ENCODE measurements around the gene GOLGA6C. TPM values are rescaled to one million over a fixed set of nuclear protein-coding genes. Genes with fewer than 3 reads are reported as not detected.
"Not testable (repeated sequence)": the region's sequence is repeated elsewhere in the genome, so short reads cannot be mapped to it uniquely, and the experiment has no call there.

GOLGA6C gene
- total RNA-seq, 1 donor from 2014 or later: not detected

DNA sequence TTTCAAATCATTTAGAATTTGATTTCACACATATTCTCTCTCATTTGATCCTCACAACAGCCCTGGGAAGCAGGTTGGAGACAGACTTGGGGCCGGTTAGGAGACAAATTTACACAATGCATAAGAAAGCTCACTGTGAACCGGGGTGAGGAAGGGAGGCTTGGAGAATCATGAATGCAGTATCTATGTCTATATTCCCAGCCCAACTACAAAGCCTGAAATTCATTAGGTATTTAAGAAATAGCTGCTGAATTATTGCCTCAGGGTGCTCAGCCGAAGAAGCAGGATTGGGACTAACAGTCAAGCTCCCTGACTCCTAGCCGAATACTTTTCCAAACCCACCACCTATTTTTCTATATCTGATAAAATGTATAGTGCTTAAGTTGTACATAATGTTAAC is 8.4 kb upstream of the GOLGA6C start:
- Histone ChIP-seq H3K36me3 (ENCODE audit: control insufficient read depth, insufficient read depth, low read length) (no peaks in the 10 kb centered on the region), H3K27me3 (ENCODE audit: control insufficient read depth, insufficient read depth, low read length) (peaks cover 9% of the 10 kb centered on the region), H3K4me3 (ENCODE audit: low read depth, low read length) (no peak overlapping the region)
- no peak for DNase-seq (ENCODE audit: low read depth)
- TF ChIP-seq, protein P1, sequence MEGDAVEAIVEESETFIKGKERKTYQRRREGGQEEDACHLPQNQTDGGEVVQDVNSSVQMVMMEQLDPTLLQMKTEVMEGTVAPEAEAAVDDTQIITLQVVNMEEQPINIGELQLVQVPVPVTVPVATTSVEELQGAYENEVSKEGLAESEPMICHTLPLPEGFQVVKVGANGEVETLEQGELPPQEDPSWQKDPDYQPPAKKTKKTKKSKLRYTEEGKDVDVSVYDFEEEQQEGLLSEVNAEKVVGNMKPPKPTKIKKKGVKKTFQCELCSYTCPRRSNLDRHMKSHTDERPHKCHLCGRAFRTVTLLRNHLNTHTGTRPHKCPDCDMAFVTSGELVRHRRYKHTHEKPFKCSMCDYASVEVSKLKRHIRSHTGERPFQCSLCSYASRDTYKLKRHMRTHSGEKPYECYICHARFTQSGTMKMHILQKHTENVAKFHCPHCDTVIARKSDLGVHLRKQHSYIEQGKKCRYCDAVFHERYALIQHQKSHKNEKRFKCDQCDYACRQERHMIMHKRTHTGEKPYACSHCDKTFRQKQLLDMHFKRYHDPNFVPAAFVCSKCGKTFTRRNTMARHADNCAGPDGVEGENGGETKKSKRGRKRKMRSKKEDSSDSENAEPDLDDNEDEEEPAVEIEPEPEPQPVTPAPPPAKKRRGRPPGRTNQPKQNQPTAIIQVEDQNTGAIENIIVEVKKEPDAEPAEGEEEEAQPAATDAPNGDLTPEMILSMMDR (IDR thresholded peaks at IDR 0.05; ENCODE audit: insufficient read depth, low read length, poor library complexity, severe bottlenecking): no peak

DNA sequence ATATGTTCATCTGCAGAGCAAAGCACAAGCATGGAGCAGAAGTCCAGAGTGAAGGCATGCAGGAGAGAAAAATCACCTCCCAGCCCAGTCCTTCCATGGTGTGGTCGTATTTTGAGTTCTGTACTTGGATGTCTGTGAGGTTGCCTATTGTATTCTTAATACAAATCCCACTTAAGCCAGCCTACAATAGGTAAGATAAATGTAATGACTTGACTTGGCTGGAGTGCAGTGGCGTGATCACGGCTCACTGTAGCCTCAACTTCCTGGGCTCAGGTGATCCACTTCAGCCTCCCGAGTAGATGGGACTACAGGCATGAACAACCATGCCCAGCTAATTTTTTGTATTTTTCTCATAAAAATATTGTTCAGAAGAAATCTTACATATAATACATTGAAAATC is 6.8 kb upstream of the GOLGA6C start:
- not testable (repeated sequence) for H3K27me3 ChIP-seq (ENCODE audit: control insufficient read depth, insufficient read depth, low read length); DNase-seq (ENCODE audit: low read depth); H3K36me3 ChIP-seq (ENCODE audit: control insufficient read depth, insufficient read depth, low read length); H3K4me3 ChIP-seq (ENCODE audit: low read depth, low read length)

DNA sequence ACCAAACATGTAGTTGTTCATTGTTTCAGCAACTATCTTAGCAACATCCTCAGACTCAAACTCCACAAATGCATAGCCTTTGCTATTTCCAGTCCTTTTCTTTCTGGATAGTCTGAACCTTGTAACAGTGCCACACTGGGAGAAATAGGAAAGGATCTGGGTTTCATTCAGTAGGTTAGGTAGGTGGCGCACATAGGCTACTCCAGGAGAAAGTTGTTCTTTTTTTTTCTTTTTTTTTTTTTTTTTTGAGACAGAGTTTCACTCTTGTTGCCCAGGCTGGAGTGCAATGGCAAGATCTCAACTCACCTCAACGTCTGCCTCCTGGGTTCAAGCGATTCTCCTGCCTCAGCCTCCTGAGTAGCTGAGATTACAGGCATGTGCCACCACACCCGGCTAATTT is 5.8 kb upstream of the GOLGA6C start:
- not testable (repeated sequence) for H3K36me3 ChIP-seq (ENCODE audit: control insufficient read depth, insufficient read depth, low read length); H3K4me3 ChIP-seq (ENCODE audit: low read depth, low read length); H3K27me3 ChIP-seq (ENCODE audit: control insufficient read depth, insufficient read depth, low read length); DNase-seq (ENCODE audit: low read depth)

DNA sequence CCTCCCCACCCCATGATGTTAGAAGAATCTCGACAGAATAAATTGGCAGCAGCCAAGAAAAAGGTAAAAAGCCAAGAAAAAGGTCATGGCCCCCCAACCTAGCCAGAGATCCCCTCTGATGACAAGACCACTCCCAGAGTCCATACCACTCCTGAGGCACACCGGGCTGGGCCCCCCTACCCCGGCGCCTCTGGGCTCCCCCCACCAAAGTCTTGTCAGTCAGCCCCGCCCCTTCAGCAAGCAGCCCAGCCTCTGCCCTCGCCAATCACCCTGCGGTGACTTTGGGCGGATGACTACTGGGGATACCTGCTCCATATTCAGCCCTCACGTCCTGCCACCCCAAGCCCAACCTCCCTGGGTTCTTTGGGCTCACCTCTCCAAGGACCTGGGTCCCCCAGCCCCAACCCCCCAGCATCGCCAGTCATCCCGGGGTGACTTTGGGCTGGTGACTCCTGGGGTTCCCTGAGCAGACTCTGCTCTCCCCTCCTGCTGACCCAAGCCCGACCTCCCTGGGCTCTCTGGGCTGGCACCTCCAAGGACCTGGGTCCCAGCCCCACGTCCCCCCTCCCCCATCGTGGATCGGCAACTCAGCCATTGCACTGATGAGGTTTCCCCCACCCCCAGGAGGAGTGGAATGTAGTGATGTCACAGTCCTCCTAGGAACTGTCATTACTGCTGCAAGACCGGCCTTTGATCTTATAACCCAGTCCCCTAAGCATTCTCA is 648 bp downstream of the GOLGA6C start:
- H3K4me3 ChIP-seq (ENCODE audit: low read depth, low read length); H3K36me3 ChIP-seq (ENCODE audit: control insufficient read depth, insufficient read depth, low read length); DNase-seq (ENCODE audit: low read depth); H3K27me3 ChIP-seq (ENCODE audit: control insufficient read depth, insufficient read depth, low read length): not testable (repeated sequence)

GRCh38 chr15:75259873-75260272 is 1.7 kb downstream of the GOLGA6C start:
- DNase-seq (ENCODE audit: low read depth); H3K36me3 ChIP-seq (ENCODE audit: control insufficient read depth, insufficient read depth, low read length); H3K4me3 ChIP-seq (ENCODE audit: low read depth, low read length); H3K27me3 ChIP-seq (ENCODE audit: control insufficient read depth, insufficient read depth, low read length): not testable (repeated sequence)

- not testable (repeated sequence) for DNase-seq (ENCODE audit: low read depth); H3K4me3 ChIP-seq (ENCODE audit: low read depth, low read length); H3K36me3 ChIP-seq (ENCODE audit: control insufficient read depth, insufficient read depth, low read length); H3K27me3 ChIP-seq (ENCODE audit: control insufficient read depth, insufficient read depth, low read length)
These were observed 15.7 kb downstream of the GOLGA6C start for GRCh38 chr15:75273751-75274359.

DNA sequence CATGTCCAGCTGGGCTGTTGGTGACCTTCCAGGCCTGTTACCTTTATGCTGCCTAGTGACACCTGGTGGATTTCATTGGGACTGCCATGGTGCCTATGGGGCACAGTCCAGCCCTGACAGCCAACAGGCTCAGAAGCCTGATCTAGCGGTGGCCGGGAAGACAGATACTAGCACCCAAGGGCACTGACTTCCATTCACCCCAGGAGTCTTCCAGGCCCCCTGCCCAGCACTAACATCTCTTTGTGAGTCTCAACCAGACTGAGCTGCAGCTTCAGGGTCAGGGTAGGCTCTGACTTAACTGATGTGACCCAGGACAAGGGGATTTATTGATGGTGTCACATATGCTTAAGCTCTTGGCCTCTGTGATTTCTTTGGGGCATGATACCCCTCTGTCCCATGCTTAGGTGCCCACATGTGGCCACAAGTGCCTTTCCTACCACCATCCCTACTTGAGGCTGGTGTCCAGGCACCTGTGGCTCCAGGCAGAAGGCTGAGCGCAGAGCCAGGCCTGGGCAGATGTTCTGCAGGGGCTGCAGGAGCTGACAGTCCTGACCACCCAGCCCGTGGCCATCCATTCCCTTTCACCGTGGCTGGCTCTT is 16.5 kb downstream of the GOLGA6C start:
- not testable (repeated sequence) for H3K4me3 ChIP-seq (ENCODE audit: low read depth, low read length); H3K27me3 ChIP-seq (ENCODE audit: control insufficient read depth, insufficient read depth, low read length); DNase-seq (ENCODE audit: low read depth); H3K36me3 ChIP-seq (ENCODE audit: control insufficient read depth, insufficient read depth, low read length)

GRCh38 chr15:75275617-75276016 is 17.5 kb downstream of the GOLGA6C start:
- not testable (repeated sequence) for H3K36me3 ChIP-seq (ENCODE audit: control insufficient read depth, insufficient read depth, low read length); H3K4me3 ChIP-seq (ENCODE audit: low read depth, low read length); H3K27me3 ChIP-seq (ENCODE audit: control insufficient read depth, insufficient read depth, low read length); DNase-seq (ENCODE audit: low read depth)

DNA sequence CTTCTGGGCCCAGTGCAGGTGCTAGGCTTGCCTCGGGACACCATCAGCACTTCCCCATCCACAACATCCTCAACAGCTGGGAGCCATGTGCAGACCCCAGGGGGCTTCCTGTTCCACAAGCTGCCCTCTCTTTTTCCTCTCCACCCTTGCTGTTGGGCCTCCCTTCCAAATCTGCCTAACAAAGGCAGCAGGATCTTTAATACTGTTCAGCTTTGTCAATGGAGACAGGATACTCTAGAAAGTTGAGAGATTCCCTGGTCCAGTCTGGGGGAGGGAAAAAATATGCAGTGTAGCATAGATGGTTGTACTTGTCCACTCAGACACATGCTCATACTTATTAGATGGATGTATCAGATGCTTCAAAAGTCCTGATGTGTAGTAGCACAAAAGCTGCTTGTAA is 20.4 kb downstream of the GOLGA6C start:
- not testable (repeated sequence) for H3K4me3 ChIP-seq (ENCODE audit: low read depth, low read length); H3K27me3 ChIP-seq (ENCODE audit: control insufficient read depth, insufficient read depth, low read length)

DNA sequence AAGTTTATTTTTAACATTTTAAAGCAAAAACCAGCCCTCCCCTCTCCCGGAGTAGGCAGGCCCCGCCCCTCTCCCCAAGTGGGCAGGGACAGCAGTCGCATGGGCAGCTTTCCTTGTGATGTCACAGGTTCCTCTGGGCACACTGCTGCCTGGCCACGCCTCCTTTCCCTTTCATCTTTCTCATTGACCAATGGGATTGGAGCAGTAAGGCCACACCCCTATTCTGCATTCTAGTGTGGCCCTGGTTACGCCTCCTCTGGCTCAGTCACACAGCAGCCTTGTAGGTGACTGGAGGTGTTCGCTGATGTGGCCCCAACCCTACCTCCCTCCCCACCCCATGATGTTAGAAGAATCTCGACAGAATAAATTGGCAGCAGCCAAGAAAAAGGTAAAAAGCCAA is 24.4 kb downstream of the GOLGA6C start, which contains the start of gene GOLGA6D:
Gene GOLGA6D, plus strand, starts transcription at position 264 of the 400 bp plus-strand sequence. Its CDS starts 41 bp downstream, at position 305.
- not testable (repeated sequence) for H3K27me3 ChIP-seq (ENCODE audit: control insufficient read depth, insufficient read depth, low read length); H3K4me3 ChIP-seq (ENCODE audit: low read depth, low read length); H3K36me3 ChIP-seq (ENCODE audit: control insufficient read depth, insufficient read depth, low read length); DNase-seq (ENCODE audit: low read depth)

More for the DNA sequence above, 20.4 kb downstream of the GOLGA6C start:
- H3K36me3 ChIP-seq (ENCODE audit: control insufficient read depth, insufficient read depth, low read length); DNase-seq (ENCODE audit: low read depth): not testable (repeated sequence)

- not testable (repeated sequence) for H3K36me3 ChIP-seq (ENCODE audit: control insufficient read depth, insufficient read depth, low read length); H3K27me3 ChIP-seq (ENCODE audit: control insufficient read depth, insufficient read depth, low read length); H3K4me3 ChIP-seq (ENCODE audit: low read depth, low read length); DNase-seq (ENCODE audit: low read depth)
These were observed 26.0 kb downstream of the GOLGA6C start for GRCh38 chr15:75284152-75284551.

DNA sequence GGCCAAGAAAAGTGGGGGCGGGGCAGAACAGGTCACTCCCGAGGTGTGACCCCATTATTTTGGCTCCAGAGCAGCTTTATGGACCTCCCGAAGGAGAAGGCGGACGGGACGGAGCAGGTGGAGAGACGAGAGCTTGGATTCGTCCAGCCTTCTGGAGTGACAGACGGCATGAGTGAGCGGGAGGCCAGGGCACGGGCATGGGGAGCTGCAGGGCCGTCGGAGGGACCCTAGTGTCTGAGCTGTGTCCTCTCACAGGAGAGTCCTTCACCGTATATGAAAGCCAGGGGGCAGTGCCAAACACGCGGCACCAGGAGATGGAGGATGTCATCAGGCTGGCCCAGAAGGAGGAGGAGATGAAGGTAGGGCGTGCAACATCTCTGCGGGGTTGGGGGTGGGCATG is 35.5 kb downstream of the GOLGA6C start:
- not testable (repeated sequence) for DNase-seq (ENCODE audit: low read depth); H3K27me3 ChIP-seq (ENCODE audit: control insufficient read depth, insufficient read depth, low read length); H3K4me3 ChIP-seq (ENCODE audit: low read depth, low read length); H3K36me3 ChIP-seq (ENCODE audit: control insufficient read depth, insufficient read depth, low read length)

DNA sequence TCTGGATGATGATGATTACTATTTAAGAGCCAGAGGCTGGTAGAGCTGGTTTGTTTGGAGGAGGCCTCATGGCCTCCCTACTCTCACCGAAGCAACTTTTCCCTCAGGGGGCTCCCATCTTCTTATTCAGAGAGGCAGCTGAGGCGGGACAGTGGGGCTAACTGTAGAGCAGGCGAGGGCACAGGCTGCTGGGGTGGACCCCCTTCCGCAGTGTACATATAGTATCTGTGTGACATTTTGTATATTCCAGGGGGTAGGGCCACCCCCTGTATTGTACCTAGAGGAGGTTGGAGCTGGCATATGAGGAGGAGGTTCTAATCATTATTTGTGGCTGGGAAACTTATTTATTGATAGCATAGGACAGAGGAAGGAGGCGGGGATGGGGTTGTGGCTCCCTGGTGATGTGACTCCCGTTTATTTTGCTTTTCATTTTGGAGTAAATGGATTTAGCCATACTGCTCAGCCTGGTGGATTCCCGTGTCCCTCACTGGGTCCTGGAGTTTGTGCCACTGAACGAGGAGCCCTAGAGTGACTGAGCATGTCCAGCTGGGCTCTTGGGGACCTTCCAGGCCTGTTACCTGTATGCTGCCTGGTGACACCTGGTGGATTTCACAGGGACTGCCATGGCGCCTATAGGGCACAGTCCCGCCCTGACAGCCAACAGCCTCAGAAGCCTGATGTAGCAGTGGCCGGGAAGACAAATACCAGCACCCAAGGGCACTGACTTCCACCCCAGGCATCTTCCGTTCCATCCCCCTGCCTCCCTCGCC is 40.6 kb downstream of the GOLGA6C start:
- DNase-seq (ENCODE audit: low read depth); H3K4me3 ChIP-seq (ENCODE audit: low read depth, low read length); H3K36me3 ChIP-seq (ENCODE audit: control insufficient read depth, insufficient read depth, low read length); H3K27me3 ChIP-seq (ENCODE audit: control insufficient read depth, insufficient read depth, low read length): not testable (repeated sequence)
